ENCODE results near the gene MX1. TPM values are rescaled to one million over a fixed set of nuclear protein-coding genes. Genes with fewer than 3 reads are reported as not detected.

Gene MX1
- total and polyA plus RNA-seq, 2 experiments from 2014 or later, result 2.1 to 6.5 TPM

DNA sequence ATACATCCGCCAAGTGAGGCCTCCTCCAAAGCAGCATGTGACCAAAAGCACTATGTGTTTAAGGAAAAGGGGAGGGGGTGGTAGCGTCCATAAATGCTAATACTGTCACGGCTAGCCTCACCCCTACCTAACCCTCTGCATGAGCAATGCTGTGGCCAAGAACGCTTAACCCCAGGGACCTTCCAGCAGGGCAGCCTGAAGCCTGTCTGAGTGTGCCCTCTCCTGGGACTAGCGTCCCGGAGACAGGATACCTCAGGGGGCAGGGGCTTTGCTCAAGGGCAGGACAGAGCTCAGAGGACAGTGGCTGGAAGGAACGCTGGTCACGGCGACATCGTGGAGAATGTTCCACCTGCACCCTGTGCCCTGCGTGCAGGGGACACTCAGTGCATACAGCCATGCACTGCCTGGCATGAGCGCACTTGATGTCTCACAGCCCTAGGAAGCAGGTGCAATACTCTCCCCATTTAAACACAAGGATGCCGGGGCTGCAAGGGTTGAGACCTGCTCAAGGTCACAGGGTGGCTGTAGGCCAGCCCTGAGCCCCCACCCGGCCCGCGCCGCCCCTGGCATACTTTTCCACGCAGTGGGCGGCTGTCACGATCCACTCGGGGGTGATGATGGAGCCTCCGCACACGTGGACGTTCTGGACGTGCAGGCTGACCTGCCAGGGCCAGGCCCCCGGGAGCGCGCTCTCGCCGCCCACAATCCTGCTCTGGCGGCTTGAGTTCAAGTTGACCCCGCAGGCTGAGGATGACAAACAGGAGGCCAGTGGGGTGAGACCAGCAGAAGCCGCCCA, 46.9 kb downstream of the MX1 start:
- H3K27ac Mint-ChIP-seq, result no peak overlapping the region
- H3K27me3 Mint-ChIP-seq (ENCODE audit: insufficient read depth, low read depth, poor library complexity), result peaks cover 5% of the 10 kb centered on the region
- no peaks in the 10 kb centered on the region for H3K27me3 ChIP-seq (ENCODE audit: insufficient read depth)
- 0 out of 2 replicates have a peak, but pooled peaks cover 5% of the 10 kb centered on the region for H3F3A ChIP-seq (replicated peaks; ENCODE audit: low read depth)
- DNase-seq (ENCODE audit: low spot score) (no peak), ATAC-seq (no peak)
- TF ChIP-seq NANOG (IDR thresholded peaks at IDR 0.05; ENCODE audit: borderline replicate concordance), result no peak
- no peak for TF ChIP-seq EZH2phosphoT487 (IDR thresholded peaks at IDR 0.05; ENCODE audit: unreplicated experiment)
- TF ChIP-seq STAT1 (IDR thresholded peaks at IDR 0.05; ENCODE audit: unreplicated experiment), result no peak
- TF ChIP-seq ZNF331 (CRISPR knock-in tag; IDR thresholded peaks at IDR 0.05; ENCODE audit: low read depth), result no peak
- no peak for TF ChIP-seq JUNB (IDR thresholded peaks at IDR 0.05; ENCODE audit: unreplicated experiment)
- no peak for TF ChIP-seq ZNF114 (CRISPR knock-in tag; IDR thresholded peaks at IDR 0.05)
- TF ChIP-seq POLR2AphosphoS5 (IDR thresholded peaks at IDR 0.05; ENCODE audit: low read depth), result no peak
- TF ChIP-seq, protein P1, sequence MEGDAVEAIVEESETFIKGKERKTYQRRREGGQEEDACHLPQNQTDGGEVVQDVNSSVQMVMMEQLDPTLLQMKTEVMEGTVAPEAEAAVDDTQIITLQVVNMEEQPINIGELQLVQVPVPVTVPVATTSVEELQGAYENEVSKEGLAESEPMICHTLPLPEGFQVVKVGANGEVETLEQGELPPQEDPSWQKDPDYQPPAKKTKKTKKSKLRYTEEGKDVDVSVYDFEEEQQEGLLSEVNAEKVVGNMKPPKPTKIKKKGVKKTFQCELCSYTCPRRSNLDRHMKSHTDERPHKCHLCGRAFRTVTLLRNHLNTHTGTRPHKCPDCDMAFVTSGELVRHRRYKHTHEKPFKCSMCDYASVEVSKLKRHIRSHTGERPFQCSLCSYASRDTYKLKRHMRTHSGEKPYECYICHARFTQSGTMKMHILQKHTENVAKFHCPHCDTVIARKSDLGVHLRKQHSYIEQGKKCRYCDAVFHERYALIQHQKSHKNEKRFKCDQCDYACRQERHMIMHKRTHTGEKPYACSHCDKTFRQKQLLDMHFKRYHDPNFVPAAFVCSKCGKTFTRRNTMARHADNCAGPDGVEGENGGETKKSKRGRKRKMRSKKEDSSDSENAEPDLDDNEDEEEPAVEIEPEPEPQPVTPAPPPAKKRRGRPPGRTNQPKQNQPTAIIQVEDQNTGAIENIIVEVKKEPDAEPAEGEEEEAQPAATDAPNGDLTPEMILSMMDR (conservative IDR thresholded peaks at IDR 0.05; ENCODE audit: low read depth in 2 of 2), result no peak
- TF ChIP-seq, protein P2, sequence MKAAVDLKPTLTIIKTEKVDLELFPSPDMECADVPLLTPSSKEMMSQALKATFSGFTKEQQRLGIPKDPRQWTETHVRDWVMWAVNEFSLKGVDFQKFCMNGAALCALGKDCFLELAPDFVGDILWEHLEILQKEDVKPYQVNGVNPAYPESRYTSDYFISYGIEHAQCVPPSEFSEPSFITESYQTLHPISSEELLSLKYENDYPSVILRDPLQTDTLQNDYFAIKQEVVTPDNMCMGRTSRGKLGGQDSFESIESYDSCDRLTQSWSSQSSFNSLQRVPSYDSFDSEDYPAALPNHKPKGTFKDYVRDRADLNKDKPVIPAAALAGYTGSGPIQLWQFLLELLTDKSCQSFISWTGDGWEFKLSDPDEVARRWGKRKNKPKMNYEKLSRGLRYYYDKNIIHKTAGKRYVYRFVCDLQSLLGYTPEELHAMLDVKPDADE (IDR thresholded peaks at IDR 0.05), result no peak
- H3K4me3 ChIP-seq, result no peak overlapping the region
- no peak overlapping the region for H3K4me2 ChIP-seq
- H3K9me2 ChIP-seq (ENCODE audit: insufficient read depth), result no peaks in the 10 kb centered on the region
- H3K27ac ChIP-seq (ENCODE audit: low read depth), result no peak overlapping the region
- H3K4me3 Mint-ChIP-seq, result no peak overlapping the region
- H3K36me3 Mint-ChIP-seq (ENCODE audit: low read depth), result peaks cover 38% of the 10 kb centered on the region
- H3K4me1 Mint-ChIP-seq, result peaks cover 37% of the 10 kb centered on the region
- H3K36me3 ChIP-seq (ENCODE audit: insufficient read depth), result no peaks in the 10 kb centered on the region
- H3K79me2 ChIP-seq (replicated peaks; ENCODE audit: insufficient read depth), result no peaks in the 10 kb centered on the region
- H2AFZ ChIP-seq, result no peak overlapping the region
- no peaks in the 10 kb centered on the region; the same call in 2 of the 3 replicates for H3K9me3 Mint-ChIP-seq
- H3K4me1 ChIP-seq (ENCODE audit: insufficient read depth), result peaks cover 21% of the 10 kb centered on the region
- no peaks in the 10 kb centered on the region for H4K20me1 ChIP-seq (replicated peaks; ENCODE audit: insufficient read depth)

DNA sequence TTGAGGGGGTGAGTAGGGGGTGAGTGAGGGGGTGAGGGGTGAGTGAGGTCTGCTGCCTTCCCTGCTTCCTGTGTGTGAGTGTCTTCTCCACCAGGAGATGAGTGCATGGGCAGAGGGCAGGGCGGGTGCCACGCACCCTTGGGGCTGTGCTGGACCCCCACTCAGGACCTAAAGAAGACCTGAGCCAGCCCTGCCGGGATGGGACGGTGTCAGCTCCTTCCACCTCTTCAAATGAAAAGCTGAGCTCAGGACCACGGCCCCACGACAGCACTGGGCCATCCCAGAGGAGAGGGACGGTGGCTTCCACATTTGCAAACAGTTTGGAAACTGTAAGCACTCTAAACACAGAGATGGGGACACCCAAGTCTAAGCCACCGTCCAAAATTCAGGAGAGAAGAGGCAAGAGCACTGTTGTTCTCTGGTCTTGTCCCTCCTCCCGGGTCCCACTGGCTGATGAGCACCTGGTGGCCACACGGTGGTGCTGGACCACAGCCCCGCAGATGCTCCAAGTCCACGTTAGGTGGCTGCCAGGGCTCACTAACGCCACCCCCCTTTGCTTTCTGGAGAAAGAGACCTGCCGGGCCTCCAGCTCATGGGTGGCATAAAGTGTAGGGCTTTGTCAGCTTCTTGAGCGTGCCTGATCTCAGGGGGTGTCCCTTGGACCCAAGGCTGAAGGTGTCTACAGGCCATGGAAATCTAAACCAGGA, 49.8 kb downstream of the MX1 start:
- no peak overlapping the region for H2AFZ ChIP-seq
- DNase-seq (ENCODE audit: low spot score) (no peak), ATAC-seq (no peak)
- no peaks in the 10 kb centered on the region for H3K27me3 ChIP-seq (ENCODE audit: insufficient read depth)
- H4K20me1 ChIP-seq (replicated peaks; ENCODE audit: insufficient read depth), result no peaks in the 10 kb centered on the region
- H3K36me3 ChIP-seq (ENCODE audit: insufficient read depth), result no peaks in the 10 kb centered on the region
- Mint-ChIP-seq H3K4me3 (no peak overlapping the region), H3K36me3 (ENCODE audit: low read depth) (peaks cover 20% of the 10 kb centered on the region), H3K27ac (no peak overlapping the region), H3K27me3 (ENCODE audit: insufficient read depth, low read depth, poor library complexity) (no peaks in the 10 kb centered on the region), H3K4me1 (peaks cover 45% of the 10 kb centered on the region), H3K9me3 (no peaks in the 10 kb centered on the region)
- H3K79me2 ChIP-seq (replicated peaks; ENCODE audit: insufficient read depth), result no peaks in the 10 kb centered on the region
- no peak overlapping the region for H3K4me2 ChIP-seq
- H3F3A ChIP-seq (replicated peaks; ENCODE audit: low read depth), result 0 out of 2 replicates have a peak, but pooled peaks cover 5% of the 10 kb centered on the region
- H3K9me2 ChIP-seq (ENCODE audit: insufficient read depth), result no peaks in the 10 kb centered on the region
- H3K4me1 ChIP-seq (ENCODE audit: insufficient read depth), result peaks cover 27% of the 10 kb centered on the region
- no peak overlapping the region for H3K27ac ChIP-seq (ENCODE audit: low read depth)
- H3K4me3 ChIP-seq, result no peak overlapping the region
- TF ChIP-seq, protein P1 (conservative IDR thresholded peaks at IDR 0.05; ENCODE audit: low read depth in 2 of 2), result no peak
- TF ChIP-seq JUNB (IDR thresholded peaks at IDR 0.05; ENCODE audit: unreplicated experiment) (no peak), EZH2phosphoT487 (IDR thresholded peaks at IDR 0.05; ENCODE audit: unreplicated experiment) (no peak), STAT1 (IDR thresholded peaks at IDR 0.05; ENCODE audit: unreplicated experiment) (no peak), NANOG (IDR thresholded peaks at IDR 0.05; ENCODE audit: borderline replicate concordance) (no peak), POLR2AphosphoS5 (IDR thresholded peaks at IDR 0.05; ENCODE audit: low read depth) (no peak), CREB1 (CRISPR knock-in tag; IDR thresholded peaks at IDR 0.05; ENCODE audit: low read depth) (no peak), ZNF114 (CRISPR knock-in tag; IDR thresholded peaks at IDR 0.05) (no peak)
- TF ChIP-seq, protein P3, sequence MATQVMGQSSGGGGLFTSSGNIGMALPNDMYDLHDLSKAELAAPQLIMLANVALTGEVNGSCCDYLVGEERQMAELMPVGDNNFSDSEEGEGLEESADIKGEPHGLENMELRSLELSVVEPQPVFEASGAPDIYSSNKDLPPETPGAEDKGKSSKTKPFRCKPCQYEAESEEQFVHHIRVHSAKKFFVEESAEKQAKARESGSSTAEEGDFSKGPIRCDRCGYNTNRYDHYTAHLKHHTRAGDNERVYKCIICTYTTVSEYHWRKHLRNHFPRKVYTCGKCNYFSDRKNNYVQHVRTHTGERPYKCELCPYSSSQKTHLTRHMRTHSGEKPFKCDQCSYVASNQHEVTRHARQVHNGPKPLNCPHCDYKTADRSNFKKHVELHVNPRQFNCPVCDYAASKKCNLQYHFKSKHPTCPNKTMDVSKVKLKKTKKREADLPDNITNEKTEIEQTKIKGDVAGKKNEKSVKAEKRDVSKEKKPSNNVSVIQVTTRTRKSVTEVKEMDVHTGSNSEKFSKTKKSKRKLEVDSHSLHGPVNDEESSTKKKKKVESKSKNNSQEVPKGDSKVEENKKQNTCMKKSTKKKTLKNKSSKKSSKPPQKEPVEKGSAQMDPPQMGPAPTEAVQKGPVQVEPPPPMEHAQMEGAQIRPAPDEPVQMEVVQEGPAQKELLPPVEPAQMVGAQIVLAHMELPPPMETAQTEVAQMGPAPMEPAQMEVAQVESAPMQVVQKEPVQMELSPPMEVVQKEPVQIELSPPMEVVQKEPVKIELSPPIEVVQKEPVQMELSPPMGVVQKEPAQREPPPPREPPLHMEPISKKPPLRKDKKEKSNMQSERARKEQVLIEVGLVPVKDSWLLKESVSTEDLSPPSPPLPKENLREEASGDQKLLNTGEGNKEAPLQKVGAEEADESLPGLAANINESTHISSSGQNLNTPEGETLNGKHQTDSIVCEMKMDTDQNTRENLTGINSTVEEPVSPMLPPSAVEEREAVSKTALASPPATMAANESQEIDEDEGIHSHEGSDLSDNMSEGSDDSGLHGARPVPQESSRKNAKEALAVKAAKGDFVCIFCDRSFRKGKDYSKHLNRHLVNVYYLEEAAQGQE (IDR thresholded peaks at IDR 0.05; ENCODE audit: unreplicated experiment), result no peak
